Keratinocyte (primary cell): ENCODE data around the gene RHBDF1. TPM values are rescaled to one million over a fixed set of nuclear protein-coding genes. Genes with fewer than 3 reads are reported as not detected.
A peak's percentile ranks its signal among the peaks of the same experiment; 100 is the strongest.

Source experiments
- DNase-seq: peaks from one replicate; pipeline ENCODE4 v3.0.0-alpha.2; 2011; ENCODE audit warnings: low read depth, missing footprints, low spot score
- FAIRE-seq: peaks from 2 replicates; lab custom pipeline; 2011; peaks lifted over from hg19 to GRCh38; lab: Jason Lieb, UNC
- H2AFZ ChIP-seq: 2 replicates; pipeline ENCODE4 v1.6.0; 2012; ENCODE audit warnings: low read length, control low read depth, inconsistent platforms; ENCODE audit not compliant: control insufficient read depth
- H3K27ac ChIP-seq: 2 replicates; pipeline ENCODE4 v1.5.1; 2011; ENCODE audit warnings: low read length; ENCODE audit not compliant: control insufficient read depth, insufficient read depth
- H3K27me3 ChIP-seq: 3 replicates; pipeline ENCODE4 v1.6.0; 2011; ENCODE audit warnings: low read length; ENCODE audit not compliant: control insufficient read depth, insufficient read depth; ENCODE audit errors: extremely low read depth
- H3K36me3 ChIP-seq, 2 experiments: 2 replicates in 1 of 2; 3 replicates in 1 of 2; pipeline ENCODE4 v1.5.1; 2011; ENCODE audit warnings: low read length in 2 of 2, mild to moderate bottlenecking in 1 of 2; ENCODE audit not compliant: control insufficient read depth in 2 of 2, insufficient read depth in 2 of 2; ENCODE audit errors: extremely low read depth in 1 of 2
- H3K4me1 ChIP-seq: 3 replicates; pipeline ENCODE4 v1.5.1; 2011; ENCODE audit warnings: low read length; ENCODE audit not compliant: control insufficient read depth, insufficient read depth; ENCODE audit errors: extremely low read depth
- H3K4me2 ChIP-seq: 3 replicates; pipeline ENCODE4 v1.6.0; 2011; ENCODE audit warnings: low read depth, low read length; ENCODE audit not compliant: control insufficient read depth, insufficient read depth; ENCODE audit errors: extremely low read depth
- H3K4me3 ChIP-seq, 3 experiments: fragments of 200-600 bp in 1 of 3; sonication (generic) in 1 of 3; 2 replicates in 2 of 3; 3 replicates in 1 of 3; pipeline ENCODE4 v1.5.1; 2011 to 2016; ENCODE audit warnings: low read length in 3 of 3, mild to moderate bottlenecking in 3 of 3, control low read depth in 2 of 3, inconsistent platforms in 1 of 3, low read depth in 1 of 3, mixed read lengths in 1 of 3, mixed run types in 1 of 3, moderate library complexity in 1 of 3; ENCODE audit not compliant: control insufficient read depth in 2 of 3, insufficient read depth in 2 of 3; ENCODE audit errors: extremely low read depth in 1 of 3
- H3K79me2 ChIP-seq: 2 replicates; pipeline ENCODE4 v1.6.0; 2012; ENCODE audit warnings: low read length; ENCODE audit not compliant: control insufficient read depth, insufficient read depth
- H3K9ac ChIP-seq: 3 replicates; pipeline ENCODE4 v1.6.0; 2011; ENCODE audit warnings: low read length; ENCODE audit not compliant: control insufficient read depth, insufficient read depth; ENCODE audit errors: extremely low read depth
- H3K9me1 ChIP-seq: 3 replicates; pipeline ENCODE4 v1.6.0; 2011; ENCODE audit warnings: low read length; ENCODE audit not compliant: control insufficient read depth, insufficient read depth; ENCODE audit errors: extremely low read depth
- H3K9me3 ChIP-seq: 2 replicates; pipeline ENCODE4 v1.5.1; 2012; ENCODE audit warnings: low read depth, low read length; ENCODE audit not compliant: control insufficient read depth
- H4K20me1 ChIP-seq: 3 replicates; pipeline ENCODE4 v1.6.0; 2011; ENCODE audit warnings: low read length; ENCODE audit not compliant: control insufficient read depth, insufficient read depth; ENCODE audit errors: extremely low read depth
- EZH2 ChIP-seq: IDR thresholded peaks from one replicate; pipeline ENCODE4 v1.6.1; 2012; ENCODE audit warnings: inconsistent platforms, mild to moderate bottlenecking, low read length, moderate library complexity
- dilution Hi-C: fragments of 300-500 bp; cut with MboI; formaldehyde crosslinking; loops from one replicate; pipeline ENCODE4 v1.7.0; 2020; ENCODE audit warnings: low sequenced_read_pairs; ENCODE audit not compliant: extremely low pct_ligation_motif_present
- polyA plus RNA-seq, 5 experiments: library from polyadenylated mRNA; depleted of rRNA in 3 of 5; stranded (reverse) in 3 of 5; stranded (forward) in 1 of 5; unstranded in 1 of 5; fragments of >200 nt; gene quantifications; 1 replicate in 1 of 5; 2 replicates in 3 of 5; 3 replicates in 1 of 5; pipeline versions ENCODE4 v1.2.1 to v1.2.3, GENCODE V29; 2011 to 2012; ENCODE audit warnings: missing spikeins in 2 of 5, low read depth in 1 of 5, low replicate concordance in 1 of 5
- TF ChIP-seq, protein P1 (sequence below), 3 experiments: IDR thresholded peaks in 1 of 3; conservative IDR thresholded peaks in 1 of 3; optimal IDR thresholded peaks in 1 of 3; 2 replicates in 2 of 3; 3 replicates in 1 of 3; pipeline versions ENCODE3 to v1.5.1; 2011; ENCODE audit warnings: low read length in 3 of 3, mild to moderate bottlenecking in 3 of 3, moderate library complexity in 2 of 3, control low read depth in 1 of 3, inconsistent platforms in 1 of 3; ENCODE audit not compliant: insufficient read depth in 2 of 3; ENCODE audit errors: extremely low read depth in 1 of 3

The RHBDF1 gene
- polyA plus RNA-seq, 1 donor (not counting 4 experiments of a cell fraction or from before 2014, with no cell fraction given), result 20.4 TPM

DNA sequence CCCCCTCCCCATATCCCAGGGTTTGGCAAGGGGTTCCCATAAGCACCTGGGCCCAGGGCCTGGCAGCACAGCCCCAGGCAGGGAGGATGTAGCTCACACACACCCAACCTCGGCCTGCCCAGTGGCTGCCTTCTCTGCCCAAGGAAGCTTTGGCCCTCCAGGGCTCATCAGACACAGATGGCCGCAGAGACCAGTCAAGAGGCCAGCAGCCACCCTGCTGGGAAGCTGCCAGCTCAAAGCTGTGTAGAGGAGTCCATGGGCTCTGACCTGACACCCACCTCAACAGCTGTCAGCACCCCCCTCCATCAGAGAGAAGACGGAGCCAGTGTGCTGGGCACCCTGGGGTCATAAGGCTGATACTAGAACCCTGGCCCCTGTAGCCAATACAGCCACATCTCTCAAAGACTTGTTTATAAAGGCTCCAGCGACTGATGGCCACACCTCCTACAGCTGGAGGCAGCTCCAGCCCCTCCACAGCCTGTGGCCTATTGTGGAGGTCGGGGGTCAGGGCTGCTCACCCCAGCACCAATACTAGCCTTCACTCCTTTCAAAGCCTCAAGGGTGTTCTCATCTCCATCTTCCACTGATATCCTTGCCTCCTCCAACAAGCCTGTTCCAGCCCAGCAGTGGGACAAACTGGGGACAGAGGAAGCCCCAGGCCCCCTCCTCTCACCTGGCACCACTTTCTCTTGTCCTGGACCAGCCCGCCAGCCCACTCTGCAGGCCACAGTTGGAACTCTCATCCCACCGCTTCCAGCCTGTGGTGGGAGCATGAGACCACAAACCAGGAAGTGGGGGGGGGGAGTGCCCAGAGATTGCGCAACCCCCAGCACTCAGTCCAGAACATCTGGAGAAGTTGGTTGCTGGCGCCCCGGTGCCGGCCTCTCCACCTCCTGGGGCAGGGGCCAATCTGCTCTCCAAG is 3.4 kb upstream of the RHBDF1 start:
- Histone ChIP-seq H3K4me3 (no peak overlapping the region), H4K20me1 (no peaks in the 10 kb centered on the region), H3K79me2 (peaks cover 11% of the 10 kb centered on the region), H3K9ac (no peak overlapping the region), H3K36me3 (peaks cover 0 to 11% of the 10 kb centered on the region in 2 experiments), H3K4me2 (peak overlapping the region; percentile 95), H3K27me3 (no peaks in the 10 kb centered on the region), H3K9me3 (no peaks in the 10 kb centered on the region), H2AFZ (no peak overlapping the region), H3K9me1 (peaks cover 4% of the 10 kb centered on the region), H3K4me1 (peaks cover 42% of the 10 kb centered on the region), H3K27ac (peak overlapping the region; percentile 66)
- no peak for DNase-seq
- FAIRE-seq, result no peak
- dilution Hi-C loops, result no loop called here
- no peak for TF ChIP-seq EZH2
- TF ChIP-seq, protein P1, sequence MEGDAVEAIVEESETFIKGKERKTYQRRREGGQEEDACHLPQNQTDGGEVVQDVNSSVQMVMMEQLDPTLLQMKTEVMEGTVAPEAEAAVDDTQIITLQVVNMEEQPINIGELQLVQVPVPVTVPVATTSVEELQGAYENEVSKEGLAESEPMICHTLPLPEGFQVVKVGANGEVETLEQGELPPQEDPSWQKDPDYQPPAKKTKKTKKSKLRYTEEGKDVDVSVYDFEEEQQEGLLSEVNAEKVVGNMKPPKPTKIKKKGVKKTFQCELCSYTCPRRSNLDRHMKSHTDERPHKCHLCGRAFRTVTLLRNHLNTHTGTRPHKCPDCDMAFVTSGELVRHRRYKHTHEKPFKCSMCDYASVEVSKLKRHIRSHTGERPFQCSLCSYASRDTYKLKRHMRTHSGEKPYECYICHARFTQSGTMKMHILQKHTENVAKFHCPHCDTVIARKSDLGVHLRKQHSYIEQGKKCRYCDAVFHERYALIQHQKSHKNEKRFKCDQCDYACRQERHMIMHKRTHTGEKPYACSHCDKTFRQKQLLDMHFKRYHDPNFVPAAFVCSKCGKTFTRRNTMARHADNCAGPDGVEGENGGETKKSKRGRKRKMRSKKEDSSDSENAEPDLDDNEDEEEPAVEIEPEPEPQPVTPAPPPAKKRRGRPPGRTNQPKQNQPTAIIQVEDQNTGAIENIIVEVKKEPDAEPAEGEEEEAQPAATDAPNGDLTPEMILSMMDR (optimal IDR thresholded peaks at IDR 0.05 in 1 of 3, IDR thresholded peaks at IDR 0.05 in 1 of 3, conservative IDR thresholded peaks at IDR 0.05 in 1 of 3; ENCODE audit: extremely low read depth in 1 of 3, insufficient read depth in 2 of 3, low read length in 3 of 3), result peak in 1 of 3 experiments; percentile 16

DNA sequence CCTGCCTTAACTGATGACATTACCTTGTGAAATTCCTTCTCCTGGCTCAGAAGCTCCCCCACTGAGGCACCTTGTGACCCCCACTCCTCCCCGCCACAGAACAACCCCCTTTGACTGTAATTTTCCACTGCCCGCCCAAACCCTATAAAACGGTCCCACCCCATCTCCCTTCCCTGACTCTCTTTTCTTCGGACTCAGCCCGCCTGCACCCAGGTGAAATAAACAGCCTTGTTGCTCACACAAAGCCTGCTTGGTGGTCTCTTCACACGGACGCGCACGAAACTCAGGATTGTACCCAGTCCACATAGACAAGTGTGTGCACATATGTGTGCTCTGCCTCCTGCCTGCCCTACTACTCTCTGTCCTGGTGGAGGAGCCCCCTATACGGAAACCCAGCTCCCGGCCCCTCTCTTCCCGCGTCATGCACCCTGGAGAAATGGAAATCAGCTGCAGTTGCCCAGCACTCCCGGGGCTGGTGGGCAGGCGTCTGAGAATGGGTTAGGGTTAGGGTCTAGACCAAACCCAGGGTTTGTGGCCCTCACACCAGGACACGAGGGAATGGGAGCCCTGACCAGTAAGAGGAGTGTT is 2.4 kb upstream of the RHBDF1 start:
- H3K4me2 ChIP-seq, result no peak overlapping the region
- H3K4me3 ChIP-seq, result no peak overlapping the region
- no peaks in the 10 kb centered on the region for H4K20me1 ChIP-seq
- no peak for DNase-seq
- FAIRE-seq, result no peak
- TF ChIP-seq, protein P1 (optimal IDR thresholded peaks at IDR 0.05 in 1 of 3, IDR thresholded peaks at IDR 0.05 in 1 of 3, conservative IDR thresholded peaks at IDR 0.05 in 1 of 3; ENCODE audit: extremely low read depth in 1 of 3, insufficient read depth in 2 of 3, low read length in 3 of 3), result no peak
- no peak for TF ChIP-seq EZH2
- no peak overlapping the region for H3K9ac ChIP-seq
- dilution Hi-C loops, result no loop called here
- peaks cover 43% of the 10 kb centered on the region for H3K4me1 ChIP-seq
- H3K9me1 ChIP-seq, result peaks cover 4% of the 10 kb centered on the region
- peaks cover 19% of the 10 kb centered on the region for H3K79me2 ChIP-seq
- H3K27ac ChIP-seq, result no peak overlapping the region
- H3K36me3 ChIP-seq, result peaks cover 3 to 4% of the 10 kb centered on the region in 2 experiments
- no peaks in the 10 kb centered on the region for H3K27me3 ChIP-seq
- H2AFZ ChIP-seq, result no peak overlapping the region
- H3K9me3 ChIP-seq, result no peaks in the 10 kb centered on the region
